Measurements from ENCODE around the gene JUN. TPM values are rescaled to one million over a fixed set of nuclear protein-coding genes. Genes with fewer than 3 reads are reported as not detected.

The JUN gene
- total RNA-seq, 2 experiments from 2014 or later = 24.2 to 25.9 TPM

GRCh38 chr1:58764294-58764978, 19.4 kb downstream of the JUN start:
- H3K4me1 Mint-ChIP-seq (ENCODE audit: low read depth) = no peaks in the 10 kb centered on the region
- no peaks in the 10 kb centered on the region for H3K36me3 Mint-ChIP-seq (ENCODE audit: low read depth)
- no peaks in the 10 kb centered on the region for H3K27me3 Mint-ChIP-seq (ENCODE audit: low read depth)
- H3K27ac Mint-ChIP-seq = no peak overlapping the region
- no peak overlapping the region for H3K4me3 Mint-ChIP-seq
- CTCF ChIA-PET = no interaction called here
- no peaks in the 10 kb centered on the region for H3K9me3 Mint-ChIP-seq
- intact Hi-C loops (cut with micrococcal nuclease) = no loop called here
- DNase-seq = no peak

DNA sequence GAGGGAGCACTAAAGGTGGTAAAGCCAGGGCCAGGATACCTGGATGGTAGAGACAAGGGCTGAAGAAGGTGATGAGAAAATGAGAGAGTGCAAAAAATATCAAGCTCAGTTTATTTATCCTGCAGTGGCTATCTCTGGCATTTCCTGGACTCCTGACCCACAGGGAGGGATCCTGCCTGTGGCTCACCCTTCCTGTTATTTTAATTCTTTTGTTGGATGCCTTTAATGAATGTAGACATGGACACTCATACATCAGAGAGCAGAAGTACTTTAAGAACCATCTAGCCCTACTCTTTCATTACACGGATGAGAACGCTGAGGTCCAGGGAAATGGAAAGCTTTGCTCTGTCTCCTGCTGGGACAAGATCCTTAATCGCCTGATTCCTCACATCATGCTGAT, 20.6 kb downstream of the JUN start:
- DNase-seq = no peak
- Mint-ChIP-seq H3K36me3 (ENCODE audit: low read depth) (no peaks in the 10 kb centered on the region), H3K9me3 (no peaks in the 10 kb centered on the region), H3K27ac (no peak overlapping the region), H3K4me1 (ENCODE audit: low read depth) (no peaks in the 10 kb centered on the region), H3K27me3 (ENCODE audit: low read depth) (no peaks in the 10 kb centered on the region), H3K4me3 (no peak overlapping the region)
- intact Hi-C loops (cut with micrococcal nuclease) = no loop called here
- CTCF ChIA-PET = interaction anchor here (0.6 to 1.5 kb wide), 3 partner anchors 23 to 577 kb away, joined by 3 read pairs; no protein-coding TSS in a partner anchor

DNA sequence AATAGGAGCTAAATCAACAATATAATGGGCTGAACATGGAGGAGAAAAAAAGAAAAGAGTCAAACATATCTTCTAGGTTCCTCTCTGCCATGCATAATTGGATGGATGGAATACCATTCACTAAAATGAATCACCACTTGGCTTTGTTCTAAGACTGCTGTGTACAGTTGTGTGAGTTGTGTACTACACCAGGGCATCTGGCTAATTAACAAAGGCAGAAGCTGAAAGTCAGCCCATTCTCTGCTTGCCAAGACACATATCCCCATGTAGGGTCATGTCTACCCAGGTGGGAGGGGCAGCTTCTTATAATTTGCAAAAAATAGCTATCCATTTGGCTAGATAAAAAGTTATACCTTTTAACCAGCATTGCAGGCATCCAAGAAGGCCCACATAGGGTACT, 21.0 kb downstream of the JUN start:
- Mint-ChIP-seq H3K4me3 (no peak overlapping the region), H3K36me3 (ENCODE audit: low read depth) (no peaks in the 10 kb centered on the region), H3K27me3 (ENCODE audit: low read depth) (no peaks in the 10 kb centered on the region), H3K27ac (no peak overlapping the region), H3K4me1 (ENCODE audit: low read depth) (no peaks in the 10 kb centered on the region), H3K9me3 (no peaks in the 10 kb centered on the region)
- DNase-seq = no peak
- intact Hi-C loops (cut with micrococcal nuclease) = no loop called here
- CTCF ChIA-PET = interaction anchor here (1.2 to 1.5 kb wide), 2 partner anchors 23 to 24 kb away, joined by 3 read pairs; no protein-coding TSS in a partner anchor

DNA sequence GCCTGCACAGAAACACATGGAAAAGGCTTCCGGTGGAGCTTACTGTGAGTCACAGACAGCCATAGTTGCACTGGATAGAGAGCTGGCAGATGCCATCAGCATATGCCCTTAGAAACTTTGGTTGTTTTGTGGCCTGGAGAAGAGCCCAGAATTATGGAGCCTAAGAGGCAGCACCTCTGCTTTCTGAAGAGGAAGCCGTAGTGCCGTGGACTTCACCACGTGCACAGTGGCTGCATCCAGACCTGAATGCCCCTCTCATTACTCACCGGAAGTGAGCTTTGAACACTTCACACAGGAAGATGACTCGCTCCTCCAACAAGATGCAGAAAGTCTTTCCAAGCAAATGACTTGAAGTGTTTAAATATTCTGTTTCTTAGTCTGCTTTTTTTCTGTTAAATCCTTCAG, 28.4 kb downstream of the JUN start:
- Mint-ChIP-seq H3K36me3 (ENCODE audit: low read depth) (no peaks in the 10 kb centered on the region), H3K27ac (peak overlapping the region; percentile 71), H3K9me3 (no peaks in the 10 kb centered on the region), H3K27me3 (ENCODE audit: low read depth) (no peaks in the 10 kb centered on the region), H3K4me1 (ENCODE audit: low read depth) (peaks cover 41% of the 10 kb centered on the region), H3K4me3 (no peak overlapping the region)
- CTCF ChIA-PET = interaction anchor here (0.6 to 1.4 kb wide), 4 partner anchors 13 to 1004 kb away, joined by 3 to 7 read pairs (median 4); no protein-coding TSS in a partner anchor
- intact Hi-C loops (cut with micrococcal nuclease) = loop anchor here (1.0 to 2.0 kb wide), 5 partner anchors 15 to 209 kb away; partner anchors contain the start of genes JUN and OMA1
- DNase-seq = peak; percentile 86

GRCh38 chr1:58754683-58755467, 29.0 kb downstream of the JUN start:
- intact Hi-C loops (cut with micrococcal nuclease) = loop anchor here (1.0 to 2.0 kb wide), 5 partner anchors 15 to 209 kb away; partner anchors contain the start of genes JUN and OMA1

DNA sequence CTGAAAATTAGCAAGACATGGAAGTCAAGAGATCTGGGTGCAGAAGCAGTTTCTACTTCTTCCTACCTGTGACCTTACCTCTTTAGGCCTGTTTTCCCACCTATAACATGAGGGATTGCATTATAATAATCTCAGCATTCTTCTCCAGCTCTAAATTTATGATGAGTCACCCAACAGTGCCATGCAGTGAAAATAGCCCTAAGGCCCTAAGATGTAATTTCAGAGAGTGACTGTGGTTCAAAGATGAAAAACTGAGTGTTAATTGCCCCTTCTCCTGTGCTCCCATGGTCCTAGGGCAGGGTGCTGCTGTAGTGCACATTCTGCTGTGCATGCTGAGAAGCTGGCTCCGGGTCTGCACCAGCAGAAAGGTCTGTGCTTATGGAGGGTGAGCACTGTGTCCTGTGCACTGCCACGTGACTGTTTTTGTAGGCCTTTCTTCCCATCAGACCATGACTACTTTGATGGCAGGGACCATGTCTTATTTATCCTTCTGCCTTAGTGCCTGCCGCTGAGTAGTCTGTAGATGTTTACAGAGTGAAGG, 29.7 kb downstream of the JUN start:
- DNase-seq = no peak
- H3K27me3 Mint-ChIP-seq (ENCODE audit: low read depth) = no peaks in the 10 kb centered on the region
- H3K4me3 Mint-ChIP-seq = no peak overlapping the region
- H3K4me1 Mint-ChIP-seq (ENCODE audit: low read depth) = peaks cover 41% of the 10 kb centered on the region
- intact Hi-C loops (cut with micrococcal nuclease) = loop anchor here (2.0 kb wide), 1 partner anchor 61 kb away; no protein-coding TSS in a partner anchor
- no peak overlapping the region for H3K27ac Mint-ChIP-seq
- no peaks in the 10 kb centered on the region for H3K9me3 Mint-ChIP-seq
- H3K36me3 Mint-ChIP-seq (ENCODE audit: low read depth) = no peaks in the 10 kb centered on the region
- CTCF ChIA-PET = interaction anchor here (1.2 to 2.1 kb wide), 4 partner anchors 10 to 1006 kb away, joined by 3 to 6 read pairs (median 4); no protein-coding TSS in a partner anchor

More at GRCh38 chr1:58754683-58755467, 29.0 kb downstream of the JUN start:
- H3K4me1 Mint-ChIP-seq (ENCODE audit: low read depth) = peaks cover 41% of the 10 kb centered on the region
- H3K36me3 Mint-ChIP-seq (ENCODE audit: low read depth) = no peaks in the 10 kb centered on the region
- DNase-seq = peak; percentile 23
- no peaks in the 10 kb centered on the region for H3K9me3 Mint-ChIP-seq
- no peaks in the 10 kb centered on the region for H3K27me3 Mint-ChIP-seq (ENCODE audit: low read depth)
- peak overlapping the region; percentile 71 for H3K27ac Mint-ChIP-seq
- no peak overlapping the region for H3K4me3 Mint-ChIP-seq
- CTCF ChIA-PET = interaction anchor here (0.6 to 1.9 kb wide), 5 partner anchors 14 to 1005 kb away, joined by 3 to 7 read pairs (median 5); no protein-coding TSS in a partner anchor

DNA sequence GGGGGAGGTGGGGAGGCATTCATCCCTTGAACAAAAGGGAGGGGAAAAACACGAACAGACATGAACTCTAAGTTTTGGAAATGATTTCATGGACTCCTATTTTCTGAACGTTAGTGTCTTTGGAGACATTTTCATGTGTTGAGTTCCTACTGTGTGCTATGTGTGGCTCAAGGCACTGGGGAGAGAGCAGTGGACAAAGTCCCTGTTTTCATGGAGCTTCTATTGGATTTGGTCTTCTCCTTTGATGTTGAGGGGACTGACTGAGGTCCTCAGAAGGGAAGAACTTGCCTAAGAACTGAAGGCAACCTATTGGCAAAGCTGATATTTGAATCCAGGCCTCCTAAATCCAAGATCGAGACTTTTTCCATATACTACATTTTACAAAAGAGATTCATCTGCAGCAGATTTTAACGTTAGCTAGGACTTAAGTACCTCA, 30.4 kb downstream of the JUN start:
- intact Hi-C loops (cut with micrococcal nuclease) = no loop called here

GRCh38 chr1:58749646-58750045, 34.2 kb downstream of the JUN start:
- Mint-ChIP-seq H3K4me3 (no peak overlapping the region), H3K9me3 (no peaks in the 10 kb centered on the region), H3K4me1 (ENCODE audit: low read depth) (peaks cover 18% of the 10 kb centered on the region), H3K27ac (no peak overlapping the region), H3K36me3 (ENCODE audit: low read depth) (no peaks in the 10 kb centered on the region), H3K27me3 (ENCODE audit: low read depth) (no peaks in the 10 kb centered on the region)
- CTCF ChIA-PET = no interaction called here
- intact Hi-C loops (cut with micrococcal nuclease) = no loop called here
- DNase-seq = no peak

More for the DNA sequence above, 30.4 kb downstream of the JUN start:
- peaks cover 41% of the 10 kb centered on the region for H3K4me1 Mint-ChIP-seq (ENCODE audit: low read depth)
- no peak overlapping the region for H3K27ac Mint-ChIP-seq
- no peak overlapping the region for H3K4me3 Mint-ChIP-seq
- no peaks in the 10 kb centered on the region for H3K36me3 Mint-ChIP-seq (ENCODE audit: low read depth)
- CTCF ChIA-PET = interaction anchor here (1.4 to 2.1 kb wide), 3 partner anchors 10 to 946 kb away, joined by 4 to 6 read pairs (median 5); no protein-coding TSS in a partner anchor
- H3K9me3 Mint-ChIP-seq = no peaks in the 10 kb centered on the region
- no peaks in the 10 kb centered on the region for H3K27me3 Mint-ChIP-seq (ENCODE audit: low read depth)
- no peak for DNase-seq

- CTCF ChIA-PET = interaction anchor here (1.3 kb wide), 1 partner anchor 10 kb away, joined by 3 read pairs; no protein-coding TSS in a partner anchor
- Mint-ChIP-seq H3K4me1 (ENCODE audit: low read depth) (peaks cover 8% of the 10 kb centered on the region), H3K27ac (no peak overlapping the region)
Measured at GRCh38 chr1:58748666-58749065, 35.2 kb downstream of the JUN start.

DNA sequence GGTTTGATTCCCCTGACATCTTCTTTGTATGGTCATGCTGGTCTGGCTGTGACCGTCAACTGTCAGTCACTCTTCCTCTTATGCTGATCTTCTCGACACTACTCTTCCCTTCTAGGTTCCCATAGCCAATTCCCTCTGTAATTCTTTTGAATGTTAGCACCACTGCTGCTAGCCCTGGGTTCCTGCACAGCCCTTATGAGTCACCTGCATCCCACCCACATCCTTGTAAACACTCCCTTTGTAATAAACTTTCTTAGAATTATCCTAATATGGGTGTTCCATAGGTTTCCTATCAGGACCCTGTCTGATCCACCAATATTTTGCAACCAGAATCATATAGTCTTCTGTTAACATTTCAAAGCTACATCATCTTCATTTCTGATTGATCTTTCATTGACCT, 37.1 kb downstream of the JUN start:
- intact Hi-C loops (cut with micrococcal nuclease) = no loop called here
- DNase-seq = no peak
- Mint-ChIP-seq H3K4me1 (ENCODE audit: low read depth) (no peaks in the 10 kb centered on the region), H3K27me3 (ENCODE audit: low read depth) (no peaks in the 10 kb centered on the region), H3K36me3 (ENCODE audit: low read depth) (no peaks in the 10 kb centered on the region), H3K27ac (no peak overlapping the region), H3K9me3 (no peaks in the 10 kb centered on the region), H3K4me3 (no peak overlapping the region)
- CTCF ChIA-PET = interaction anchor here (0.9 kb wide), 1 partner anchor 952 kb away, joined by 3 read pairs; no protein-coding TSS in a partner anchor

More at GRCh38 chr1:58748666-58749065, 35.2 kb downstream of the JUN start:
- no peaks in the 10 kb centered on the region for H3K27me3 Mint-ChIP-seq (ENCODE audit: low read depth)
- no peaks in the 10 kb centered on the region for H3K9me3 Mint-ChIP-seq
- H3K4me3 Mint-ChIP-seq = no peak overlapping the region
- H3K36me3 Mint-ChIP-seq (ENCODE audit: low read depth) = no peaks in the 10 kb centered on the region
- intact Hi-C loops (cut with micrococcal nuclease) = no loop called here
- no peak for DNase-seq

- DNase-seq = no peak
- Mint-ChIP-seq H3K36me3 (ENCODE audit: low read depth) (no peaks in the 10 kb centered on the region), H3K4me1 (ENCODE audit: low read depth) (no peaks in the 10 kb centered on the region), H3K4me3 (no peak overlapping the region), H3K9me3 (no peaks in the 10 kb centered on the region), H3K27me3 (ENCODE audit: low read depth) (no peaks in the 10 kb centered on the region), H3K27ac (no peak overlapping the region)
- CTCF ChIA-PET = interaction anchor here (1.4 kb wide), 1 partner anchor 953 kb away, joined by 4 read pairs; no protein-coding TSS in a partner anchor
- intact Hi-C loops (cut with micrococcal nuclease) = no loop called here
Measured at GRCh38 chr1:58746182-58746581, 37.7 kb downstream of the JUN start.

DNA sequence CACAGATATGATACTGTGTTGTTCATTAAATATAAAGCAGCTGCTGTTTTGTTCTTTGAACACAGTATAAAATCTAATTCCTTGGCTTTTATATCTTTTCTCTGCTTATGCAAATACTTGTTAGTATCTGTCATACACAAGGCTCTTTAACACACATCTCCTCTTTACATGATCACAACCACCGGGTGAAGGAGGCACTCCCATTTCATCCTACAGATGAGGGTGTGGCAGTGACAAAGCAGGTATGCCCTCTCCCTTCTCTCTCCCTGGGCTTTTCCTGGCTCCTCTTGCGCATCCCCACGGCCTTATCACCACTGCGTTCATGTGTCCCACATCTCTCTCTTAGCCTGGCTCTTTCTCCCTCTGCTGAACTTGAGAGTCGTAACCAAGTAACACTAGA, 38.2 kb downstream of the JUN start:
- intact Hi-C loops (cut with micrococcal nuclease) = no loop called here
- no peak overlapping the region for H3K27ac Mint-ChIP-seq
- CTCF ChIA-PET = interaction anchor here (0.7 to 1.4 kb wide), 3 partner anchors 13 to 954 kb away, joined by 3 to 4 read pairs (median 3); no protein-coding TSS in a partner anchor
- H3K4me3 Mint-ChIP-seq = no peak overlapping the region
- no peaks in the 10 kb centered on the region for H3K9me3 Mint-ChIP-seq
- H3K27me3 Mint-ChIP-seq (ENCODE audit: low read depth) = no peaks in the 10 kb centered on the region
- DNase-seq = no peak
- no peaks in the 10 kb centered on the region for H3K36me3 Mint-ChIP-seq (ENCODE audit: low read depth)
- no peaks in the 10 kb centered on the region for H3K4me1 Mint-ChIP-seq (ENCODE audit: low read depth)

Data from activated naive CD4-positive, alpha-beta T cell treated with anti-CD3 and anti-CD28 coated beads for 36 hours (primary cell).